ENCODE data around the gene DMD.

DNA sequence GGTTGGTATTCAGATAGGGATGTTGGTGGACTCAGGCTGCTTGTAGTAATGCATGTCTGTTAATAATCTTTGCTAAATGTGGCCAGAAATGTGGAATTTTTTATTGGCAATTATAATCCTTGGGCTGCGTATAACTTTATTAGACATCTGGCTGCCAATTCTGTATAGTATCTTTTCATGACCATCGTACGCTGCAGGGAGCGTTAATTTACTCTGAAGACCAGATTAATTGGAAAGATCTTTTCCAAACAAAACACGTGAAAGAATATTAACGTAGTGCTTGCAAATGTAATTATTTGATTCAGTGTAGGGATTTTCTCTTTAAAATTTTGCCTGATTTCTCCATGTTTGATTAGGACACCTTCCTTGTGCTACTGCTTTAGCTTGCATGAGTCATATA, 2100.7 kb downstream of the DMD start:
- TF ChIP-seq EZH2 (IDR thresholded peaks at IDR 0.05) (no peak), POLR2AphosphoS5 (IDR thresholded peaks at IDR 0.05; ENCODE audit: borderline replicate concordance, low read depth, low read length) (no peak), FOXP2 (optimal IDR thresholded peaks at IDR 0.05; ENCODE audit: control extremely low read depth, extremely low read length, insufficient read depth) (no peak)
